Measurements from ENCODE around the gene DLST. TPM values are rescaled to one million over a fixed set of nuclear protein-coding genes. Genes with fewer than 3 reads are reported as not detected.

Gene DLST
- polyA plus RNA-seq, 1 of the 3 experiments (the other 2 are of a cell fraction): 92.3 TPM

GRCh38 chr14:74936151-74936550, 54.4 kb downstream of the DLST start:
- POLR2A ChIA-PET: no interaction called here
- no peak overlapping the region for H2AFZ ChIP-seq (ENCODE audit: low read depth)
- CTCF ChIA-PET: interaction anchor here (1.2 to 18.5 kb wide), 4 partner anchors 10 to 152 kb away, joined by 3 to 290 read pairs (median 20); no protein-coding TSS in a partner anchor
- no peak overlapping the region for H3K9ac ChIP-seq
- DNase-seq: no peak
- H3K9me2 ChIP-seq: no peaks in the 10 kb centered on the region
- H3K36me3 ChIP-seq (replicated peaks in 1 of 2; ENCODE audit: control insufficient read depth in 1 of 2, insufficient read depth in 2 of 2, low read length in 1 of 2): no peaks in the 10 kb centered on the region
- H3K4me1 ChIP-seq (ENCODE audit: control insufficient read depth in 1 of 2, insufficient read depth in 2 of 2, low read depth in 1 of 2, low read length in 1 of 2): peaks cover 8 to 10% of the 10 kb centered on the region in 2 experiments; a peak in 3 of 4 replicates
- H3K4me3 ChIP-seq (ENCODE audit: low read depth in 2 of 2, low read length in 1 of 2): no peak overlapping the region
- TF ChIP-seq FOSL2 (IDR thresholded peaks at IDR 0.05; ENCODE audit: borderline replicate concordance, low read depth) (no peak), REST (IDR thresholded peaks at IDR 0.05; ENCODE audit: low read depth, low read length) (no peak), NRF1 (IDR thresholded peaks at IDR 0.05; ENCODE audit: low read depth, low read length) (no peak), CHD2 (IDR thresholded peaks at IDR 0.05; ENCODE audit: low read length, partially characterized antibody) (no peak), PBX3 (IDR thresholded peaks at IDR 0.05) (no peak), IRF3 (IDR thresholded peaks at IDR 0.05; ENCODE audit: low read depth, low read length) (no peak), TEAD4 (IDR thresholded peaks at IDR 0.05; ENCODE audit: borderline replicate concordance, insufficient read depth) (no peak), YY1 (IDR thresholded peaks at IDR 0.05; ENCODE audit: low read depth) (no peak), TCF12 (IDR thresholded peaks at IDR 0.05) (no peak), RFX5 (IDR thresholded peaks at IDR 0.05; ENCODE audit: low read length) (no peak), USF2 (IDR thresholded peaks at IDR 0.05; ENCODE audit: borderline replicate concordance, low read depth, low read length) (no peak)
- peaks cover 6% of the 10 kb centered on the region for H3F3A ChIP-seq (replicated peaks; ENCODE audit: insufficient read depth)
- H4K20me1 ChIP-seq (ENCODE audit: insufficient read depth): no peaks in the 10 kb centered on the region
- H3K4me2 ChIP-seq: no peak overlapping the region
- no peaks in the 10 kb centered on the region for H3K9me3 ChIP-seq
- WGBS (ENCODE audit: low lambda C conversion rate): 84% methylated on average over 10 of the region's 11 CpGs
- no peaks in the 10 kb centered on the region for H3K79me2 ChIP-seq (ENCODE audit: insufficient read depth)
- H3K27me3 ChIP-seq (ENCODE audit: insufficient read depth): no peaks in the 10 kb centered on the region
- H3K27ac ChIP-seq (ENCODE audit: low read depth in 2 of 2, low read length in 1 of 2): no peak overlapping the region
